Keratinocyte (primary cell): ENCODE results near the gene ZNF77.

Source experiments
- CTCF ChIP-seq, 3 experiments: IDR thresholded peaks in 1 of 3; conservative IDR thresholded peaks in 1 of 3; optimal IDR thresholded peaks in 1 of 3; 2 replicates in 2 of 3; 3 replicates in 1 of 3; pipeline versions ENCODE3 to v1.5.1; 2011; ENCODE audit warnings: low read length in 3 of 3, mild to moderate bottlenecking in 3 of 3, moderate library complexity in 2 of 3, control low read depth in 1 of 3, inconsistent platforms in 1 of 3; ENCODE audit not compliant: insufficient read depth in 2 of 3; ENCODE audit errors: extremely low read depth in 1 of 3
- EZH2 ChIP-seq: IDR thresholded peaks from one replicate; pipeline ENCODE4 v1.6.1; 2012; ENCODE audit warnings: inconsistent platforms, mild to moderate bottlenecking, low read length, moderate library complexity

GRCh38 chr19:2885736-2886135 lies 59.0 kb downstream of the ZNF77 start:
- TF ChIP-seq CTCF (optimal IDR thresholded peaks at IDR 0.05 in 1 of 3, IDR thresholded peaks at IDR 0.05 in 1 of 3, conservative IDR thresholded peaks at IDR 0.05 in 1 of 3; ENCODE audit: extremely low read depth in 1 of 3, insufficient read depth in 2 of 3, low read length in 3 of 3) (no peak), EZH2 (no peak)
